ENCODE results near the gene FOXS1.

- TF ChIP-seq, protein P1, sequence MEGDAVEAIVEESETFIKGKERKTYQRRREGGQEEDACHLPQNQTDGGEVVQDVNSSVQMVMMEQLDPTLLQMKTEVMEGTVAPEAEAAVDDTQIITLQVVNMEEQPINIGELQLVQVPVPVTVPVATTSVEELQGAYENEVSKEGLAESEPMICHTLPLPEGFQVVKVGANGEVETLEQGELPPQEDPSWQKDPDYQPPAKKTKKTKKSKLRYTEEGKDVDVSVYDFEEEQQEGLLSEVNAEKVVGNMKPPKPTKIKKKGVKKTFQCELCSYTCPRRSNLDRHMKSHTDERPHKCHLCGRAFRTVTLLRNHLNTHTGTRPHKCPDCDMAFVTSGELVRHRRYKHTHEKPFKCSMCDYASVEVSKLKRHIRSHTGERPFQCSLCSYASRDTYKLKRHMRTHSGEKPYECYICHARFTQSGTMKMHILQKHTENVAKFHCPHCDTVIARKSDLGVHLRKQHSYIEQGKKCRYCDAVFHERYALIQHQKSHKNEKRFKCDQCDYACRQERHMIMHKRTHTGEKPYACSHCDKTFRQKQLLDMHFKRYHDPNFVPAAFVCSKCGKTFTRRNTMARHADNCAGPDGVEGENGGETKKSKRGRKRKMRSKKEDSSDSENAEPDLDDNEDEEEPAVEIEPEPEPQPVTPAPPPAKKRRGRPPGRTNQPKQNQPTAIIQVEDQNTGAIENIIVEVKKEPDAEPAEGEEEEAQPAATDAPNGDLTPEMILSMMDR (IDR thresholded peaks at IDR 0.05): no peak
- TF ChIP-seq POLR2A (IDR thresholded peaks at IDR 0.05): no peak
These were observed 17.1 kb upstream of the FOXS1 start for GRCh38 chr20:31862506-31862905.

All from right lobe of liver (tissue), 4 donors.